ENCODE measurements around the gene PPP1R14B. TPM values are rescaled to one million over a fixed set of nuclear protein-coding genes. Genes with fewer than 3 reads are reported as not detected.

The PPP1R14B gene
- polyA plus RNA-seq, 6 donors from 2014 or later: 21.2 to 49.9 (median 40.3) TPM

DNA sequence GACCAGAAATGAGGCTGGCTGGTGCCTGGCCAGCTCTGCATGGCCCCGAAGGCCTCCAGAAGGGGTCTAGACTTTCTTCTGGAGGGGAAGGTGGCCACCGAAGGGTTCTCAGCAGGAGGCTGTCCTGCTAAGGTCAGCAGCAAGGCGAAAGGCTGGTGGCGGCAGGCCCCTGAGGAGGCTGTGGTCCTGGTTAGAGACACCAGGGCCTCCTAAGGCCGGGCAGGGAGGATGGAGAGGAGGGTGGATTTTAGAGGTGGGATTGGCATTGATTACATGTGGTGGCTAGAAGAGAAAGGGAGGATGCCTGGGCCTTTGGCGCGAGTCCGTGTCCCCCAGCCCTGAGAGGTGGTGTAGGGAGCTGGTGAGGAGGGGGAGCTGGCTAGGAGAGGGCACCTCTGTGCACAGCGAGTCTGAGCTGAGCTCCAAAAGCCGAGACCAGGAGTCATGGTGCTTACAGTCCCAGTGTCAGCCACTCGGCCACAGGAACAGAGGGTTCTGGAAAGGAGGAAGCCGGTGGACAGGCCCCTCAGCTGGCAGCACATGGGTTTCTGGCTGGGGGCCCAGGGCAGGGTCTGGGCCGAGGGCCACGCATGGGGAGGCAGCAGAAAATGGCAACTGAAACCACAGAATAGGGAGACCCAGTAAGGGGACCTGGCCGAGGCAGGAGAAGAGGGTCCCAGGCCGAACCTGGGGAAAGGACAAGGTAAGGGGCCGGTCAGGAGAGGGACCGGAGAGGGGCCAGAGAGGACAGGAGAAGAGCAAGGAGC lies 37.8 kb downstream of the PPP1R14B start:
- Mint-ChIP-seq H3K4me3 (peak overlapping the region; percentile 9 to 90 (median 69)), H3K9me3 (no peaks in the 10 kb centered on the region), H3K36me3 (peaks cover 5 to 21% of the 10 kb centered on the region in 2 donors), H3K27me3 (no peaks in the 10 kb centered on the region), H3K4me1 (peaks cover 48 to 83% (median 81%) of the 10 kb centered on the region in 3 donors), H3K27ac (peak overlapping the region; percentile 14 to 96 (median 88))
- no peak for DNase-seq
- no peak for ATAC-seq (ENCODE audit: low read depth in 2 of 2)

DNA sequence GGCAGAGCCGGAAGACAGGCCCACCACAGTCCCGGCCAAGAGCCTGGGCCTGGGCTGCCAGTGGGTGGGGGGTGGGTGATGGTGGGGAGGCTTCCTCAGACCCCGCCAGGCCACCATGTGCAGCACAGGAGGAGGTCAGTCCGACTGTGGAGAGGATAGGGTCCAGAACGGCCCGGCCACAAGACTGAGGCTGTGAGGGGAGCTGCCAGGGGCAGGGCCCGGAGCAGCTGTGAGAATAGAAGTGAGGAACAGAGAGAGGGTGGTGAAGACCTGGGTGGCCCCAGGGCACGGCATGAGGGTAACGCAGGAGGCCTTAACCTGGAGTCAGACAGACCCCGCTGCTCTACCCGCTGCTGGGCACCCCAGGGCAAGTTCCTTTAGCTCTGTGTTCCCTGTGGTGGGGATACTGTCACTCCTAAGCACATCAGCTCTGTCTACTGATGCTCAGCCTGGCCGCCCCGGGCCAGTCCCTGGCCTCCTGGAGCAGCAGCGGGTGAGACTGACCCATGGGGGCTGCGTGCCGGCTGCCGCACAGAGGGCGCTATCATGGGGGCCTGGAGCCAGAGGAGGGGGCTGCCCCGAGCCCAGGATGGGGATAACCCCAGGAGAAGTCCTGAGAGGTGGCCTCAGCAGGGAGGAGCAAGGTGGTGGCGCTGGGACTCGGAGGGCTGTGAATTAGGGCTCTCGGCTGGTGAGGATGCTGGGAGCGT lies 38.5 kb downstream of the PPP1R14B start:
- Mint-ChIP-seq H3K9me3 (no peaks in the 10 kb centered on the region), H3K36me3 (peaks cover 9 to 28% of the 10 kb centered on the region in 2 donors), H3K4me1 (peaks cover 44 to 81% (median 78%) of the 10 kb centered on the region in 3 donors), H3K27ac (peak overlapping the region; percentile 90 to 96 (median 92)), H3K4me3 (peak overlapping the region; percentile 90 to 96 (median 93)), H3K27me3 (no peaks in the 10 kb centered on the region)
- DNase-seq: no peak
- ATAC-seq (ENCODE audit: low read depth in 2 of 2): no peak

DNA sequence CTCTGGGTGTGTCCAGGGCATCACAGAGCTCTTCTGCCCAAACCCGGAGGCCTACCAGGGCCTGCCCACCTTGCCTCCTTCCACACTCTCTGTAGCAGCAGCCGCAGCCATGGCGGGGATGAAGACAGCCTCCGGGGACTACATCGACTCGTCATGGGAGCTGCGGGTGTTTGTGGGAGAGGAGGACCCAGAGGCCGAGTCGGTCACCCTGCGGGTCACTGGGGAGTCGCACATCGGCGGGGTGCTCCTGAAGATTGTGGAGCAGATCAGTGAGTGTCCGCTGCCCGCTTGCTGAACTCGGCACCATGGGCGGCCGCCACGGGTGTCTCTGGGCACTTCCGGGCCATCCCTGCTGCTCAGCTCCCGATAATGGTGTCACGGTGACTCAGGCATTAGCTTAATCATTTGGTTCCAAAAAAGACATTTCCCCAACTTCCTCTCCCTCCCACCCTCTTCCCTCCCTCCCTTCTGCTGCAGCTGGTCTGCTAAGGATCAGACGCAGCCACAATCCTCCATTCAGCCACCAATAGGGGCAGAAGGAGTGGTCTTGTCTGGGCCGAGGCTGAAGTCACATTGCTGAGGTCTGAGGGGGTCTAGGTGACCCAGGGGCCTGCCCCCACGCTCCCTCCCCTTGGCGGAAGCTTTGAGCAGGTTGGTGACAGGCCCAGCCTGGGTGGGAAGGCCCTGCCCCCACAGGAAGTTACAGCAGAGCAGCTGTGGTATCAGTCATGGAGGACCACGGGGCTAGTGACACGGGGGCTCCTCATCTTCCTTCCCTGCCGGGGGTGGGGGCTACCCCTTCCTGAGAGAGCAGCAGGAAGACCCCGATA lies 39.3 kb downstream of the PPP1R14B start:
- Mint-ChIP-seq H3K4me1 (peaks cover 41 to 74% (median 71%) of the 10 kb centered on the region in 3 donors), H3K36me3 (peaks cover 10 to 24% of the 10 kb centered on the region in 2 donors), H3K27me3 (no peaks in the 10 kb centered on the region), H3K27ac (peak overlapping the region; percentile 89 to 96 (median 92)), H3K4me3 (peak overlapping the region; percentile 90 to 96 (median 93)), H3K9me3 (no peaks in the 10 kb centered on the region)
- DNase-seq (peak; percentile 71), ATAC-seq (ENCODE audit: low read depth in 2 of 2) (peak; percentile 65 to 67)

DNA sequence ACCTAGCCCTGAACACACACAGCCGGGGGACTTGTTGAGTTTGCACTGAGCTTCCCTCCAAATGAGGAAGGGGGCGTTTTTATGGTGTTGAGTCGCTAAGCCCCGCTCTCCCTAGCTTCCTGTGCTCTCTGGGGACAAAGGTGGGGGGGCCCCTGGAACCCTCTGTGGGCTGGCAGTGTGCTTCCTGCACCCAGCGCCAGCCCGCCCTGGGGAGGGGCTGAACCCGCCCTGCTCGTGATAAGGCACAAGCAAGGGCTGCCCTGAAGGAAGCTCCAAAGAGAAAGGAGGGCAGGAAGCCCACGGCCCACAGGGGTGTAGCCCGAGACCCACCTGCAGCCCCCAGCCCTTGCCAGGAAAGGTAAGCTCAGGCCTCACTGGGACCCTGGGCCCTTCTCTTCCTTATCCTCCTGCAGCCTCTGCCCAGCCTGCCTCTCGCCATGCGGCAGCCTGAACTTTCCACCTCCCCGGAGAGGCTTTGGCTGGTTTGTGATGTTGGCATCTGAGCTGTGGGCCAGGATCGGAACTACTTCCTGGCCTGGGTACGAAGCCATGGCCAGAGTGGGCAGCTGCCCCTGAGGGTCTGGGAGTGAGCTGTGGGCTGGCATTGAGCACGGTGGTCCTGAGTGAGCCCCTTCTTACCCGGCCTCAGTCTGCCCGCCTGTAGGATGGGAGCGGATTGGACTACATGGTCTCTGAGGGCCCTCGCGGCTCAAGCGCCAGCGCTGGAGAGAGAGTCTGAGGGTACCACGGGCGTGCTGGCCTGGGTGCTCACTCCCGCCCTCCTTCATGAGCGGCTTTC lies 40.1 kb downstream of the PPP1R14B start, which contains the start of gene FERMT3:
TSS of gene FERMT3 (plus strand) at position 265 of the 799 bp plus-strand sequence. CDS start 644 bp downstream, outside the sequence.
- peak within 1 kb of the TSS; percentile 89 to 96 (median 92) for H3K27ac Mint-ChIP-seq
- H3K9me3 Mint-ChIP-seq: no peaks in the 10 kb centered on the region
- H3K4me3 Mint-ChIP-seq: peak within 1 kb of the TSS; percentile 90 to 96 (median 93)
- ATAC-seq (ENCODE audit: low read depth in 2 of 2) (peak; percentile 54 to 63), DNase-seq (peak; percentile 72)
- peaks cover 32 to 66% (median 63%) of the 10 kb centered on the region in 3 donors for H3K4me1 Mint-ChIP-seq
- peaks cover 14 to 16% of the 10 kb centered on the region in 2 donors for H3K36me3 Mint-ChIP-seq
- H3K27me3 Mint-ChIP-seq: no peaks in the 10 kb centered on the region

DNA sequence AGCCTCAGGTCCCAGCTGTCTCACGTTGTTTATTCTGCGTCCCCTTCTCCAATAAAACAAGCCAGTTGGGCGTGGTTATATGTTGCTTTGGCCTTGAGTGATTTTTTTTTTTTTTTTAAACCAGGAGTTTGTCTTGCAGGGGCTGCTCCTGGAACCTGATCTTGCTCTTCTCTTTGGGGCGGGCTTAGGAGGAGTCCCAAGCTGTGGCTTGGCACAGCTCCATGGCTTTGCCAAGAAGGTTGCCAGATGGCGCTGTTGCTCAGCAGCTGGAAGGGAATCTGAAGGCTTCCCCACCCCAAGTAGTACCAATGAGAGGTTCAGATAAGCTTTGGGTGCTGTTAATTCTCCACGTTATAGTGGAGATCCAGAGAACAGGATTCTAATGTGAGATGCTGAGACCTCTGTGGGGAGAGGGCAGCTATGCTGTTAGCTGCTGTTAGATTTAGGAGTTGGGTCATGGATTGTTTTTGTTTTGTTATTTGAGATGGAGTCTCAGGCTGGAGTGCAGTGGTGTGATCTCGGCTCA lies 42.2 kb downstream of the PPP1R14B start:
- peaks cover 31 to 54% (median 51%) of the 10 kb centered on the region in 3 donors for H3K4me1 Mint-ChIP-seq
- H3K36me3 Mint-ChIP-seq: peaks cover 18 to 23% of the 10 kb centered on the region in 2 donors
- no peaks in the 10 kb centered on the region for H3K27me3 Mint-ChIP-seq
- ATAC-seq (ENCODE audit: low read depth in 2 of 2) (peak; percentile 61 to 70), DNase-seq (peak; percentile 73)
- H3K27ac Mint-ChIP-seq: peak overlapping the region; percentile 60 to 97 (median 82)
- peak overlapping the region; percentile 55 to 86 (median 69) for H3K4me3 Mint-ChIP-seq
- H3K9me3 Mint-ChIP-seq: no peaks in the 10 kb centered on the region

DNA sequence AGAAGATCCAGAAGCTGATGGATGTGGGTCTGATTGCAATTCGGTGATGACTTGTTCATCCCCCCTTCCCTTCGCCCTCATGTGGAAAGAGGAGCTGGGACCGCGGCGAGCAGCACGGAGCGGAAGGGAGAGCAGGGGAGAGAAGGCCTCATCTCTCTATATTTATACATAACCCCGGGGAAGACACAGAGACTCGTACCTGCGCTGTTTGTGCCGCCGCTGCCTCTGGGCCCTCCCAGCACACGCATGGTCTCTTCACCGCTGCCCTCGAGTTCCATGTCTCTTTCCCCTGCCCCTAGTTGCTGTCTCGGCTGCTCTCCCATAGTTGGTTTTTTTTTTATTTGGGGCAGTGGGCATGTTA lies 42.7 kb downstream of the PPP1R14B start:
- H3K27me3 Mint-ChIP-seq: no peaks in the 10 kb centered on the region
- no peak for ATAC-seq (ENCODE audit: low read depth in 2 of 2)
- peak overlapping the region in 1 of 8 donors; percentile 16 for H3K4me3 Mint-ChIP-seq
- H3K27ac Mint-ChIP-seq: peak overlapping the region in 5 of 6 donors; percentile 47 to 97 (median 82)
- H3K4me1 Mint-ChIP-seq: peaks cover 29 to 50% (median 48%) of the 10 kb centered on the region in 3 donors
- no peak for DNase-seq
- peaks cover 18 to 23% of the 10 kb centered on the region in 2 donors for H3K36me3 Mint-ChIP-seq
- no peaks in the 10 kb centered on the region for H3K9me3 Mint-ChIP-seq

DNA sequence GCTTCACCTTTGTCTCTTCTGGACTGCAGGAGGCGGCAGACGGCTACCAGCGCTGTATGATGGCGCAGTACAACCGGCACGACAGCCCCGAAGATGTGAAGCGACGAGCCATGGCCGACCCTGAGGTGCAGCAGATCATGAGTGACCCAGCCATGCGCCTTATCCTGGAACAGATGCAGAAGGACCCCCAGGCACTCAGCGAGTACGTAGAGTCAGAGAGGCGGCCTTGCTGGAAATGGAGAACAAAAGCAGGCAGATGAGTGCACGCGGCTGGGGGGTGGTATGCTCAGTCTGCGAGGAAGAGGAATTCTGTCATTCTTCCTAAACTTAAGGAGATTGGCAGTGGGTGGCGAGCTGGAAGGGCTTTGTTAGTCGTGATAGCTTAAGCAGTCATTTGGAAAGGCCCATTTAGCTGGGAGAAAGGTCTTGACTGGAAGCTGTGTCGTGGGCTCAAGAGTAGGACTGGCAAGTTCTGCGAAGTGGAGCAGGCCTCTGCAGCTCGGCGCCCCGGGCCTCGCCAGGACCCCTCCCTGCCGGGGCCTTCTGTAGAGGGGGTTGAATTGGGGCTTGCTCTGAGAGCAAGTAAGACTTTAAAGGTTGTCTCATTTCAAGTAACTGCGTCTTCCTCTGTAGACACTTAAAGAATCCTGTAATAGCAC lies 43.2 kb downstream of the PPP1R14B start:
- peaks cover 18 to 23% of the 10 kb centered on the region in 2 donors for H3K36me3 Mint-ChIP-seq
- H3K4me3 Mint-ChIP-seq: peak overlapping the region in 2 of 8 donors; percentile 16 to 55

DNA sequence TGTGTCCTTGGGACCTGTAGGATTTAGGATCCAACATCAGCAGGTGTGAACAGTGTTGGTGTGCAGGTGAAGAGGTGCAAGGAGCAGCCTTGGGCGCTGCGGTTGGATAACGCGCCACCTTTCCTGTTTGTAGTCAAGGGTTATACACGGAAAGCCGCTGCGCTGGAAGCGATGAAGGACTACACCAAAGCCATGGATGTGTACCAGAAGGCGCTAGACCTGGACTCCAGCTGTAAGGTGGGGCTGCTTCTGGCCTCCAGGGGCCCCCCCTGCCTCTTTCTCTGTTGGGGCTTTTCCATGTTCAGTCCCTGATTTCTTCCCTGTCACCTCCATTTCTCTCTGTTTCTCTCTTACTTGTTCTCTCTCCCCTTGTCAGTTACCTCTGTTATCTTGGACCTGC lies 43.8 kb downstream of the PPP1R14B start:
- Mint-ChIP-seq H3K27me3 (no peaks in the 10 kb centered on the region), H3K9me3 (no peaks in the 10 kb centered on the region), H3K4me1 (peaks cover 18 to 39% (median 37%) of the 10 kb centered on the region in 3 donors), H3K4me3 (no peak overlapping the region), H3K36me3 (peaks cover 18 to 23% of the 10 kb centered on the region in 2 donors), H3K27ac (no peak overlapping the region)
- DNase-seq (no peak), ATAC-seq (ENCODE audit: low read depth in 2 of 2) (no peak)

More for the DNA sequence above, 43.2 kb downstream of the PPP1R14B start:
- Mint-ChIP-seq H3K4me1 (peaks cover 24 to 44% (median 43%) of the 10 kb centered on the region in 3 donors), H3K9me3 (no peaks in the 10 kb centered on the region), H3K27ac (peak overlapping the region in 2 of 6 donors; percentile 47 to 81), H3K27me3 (no peaks in the 10 kb centered on the region)
- ATAC-seq (ENCODE audit: low read depth in 2 of 2) (no peak), DNase-seq (no peak)

DNA sequence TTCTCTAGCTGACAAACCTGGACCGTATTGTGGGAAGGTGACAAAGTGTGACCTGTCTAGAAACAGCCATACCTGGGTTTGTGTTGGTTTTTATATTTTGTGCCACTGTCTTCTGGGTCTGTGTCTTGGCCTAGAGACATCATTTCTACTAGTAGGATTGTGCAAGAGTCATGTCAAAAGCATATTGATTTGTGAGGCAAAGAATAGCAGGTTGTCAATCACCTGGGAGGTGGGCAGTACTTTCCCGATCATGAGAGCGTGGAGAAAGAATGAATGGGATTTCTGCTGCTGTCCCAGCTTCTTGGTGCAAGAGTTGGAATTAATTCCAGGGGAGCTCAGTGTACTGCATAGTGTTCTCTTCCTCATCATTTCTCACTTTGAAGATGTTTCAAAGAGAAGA lies 45.2 kb downstream of the PPP1R14B start:
- peaks cover 17 to 26% (median 24%) of the 10 kb centered on the region in 3 donors for H3K4me1 Mint-ChIP-seq

DNA sequence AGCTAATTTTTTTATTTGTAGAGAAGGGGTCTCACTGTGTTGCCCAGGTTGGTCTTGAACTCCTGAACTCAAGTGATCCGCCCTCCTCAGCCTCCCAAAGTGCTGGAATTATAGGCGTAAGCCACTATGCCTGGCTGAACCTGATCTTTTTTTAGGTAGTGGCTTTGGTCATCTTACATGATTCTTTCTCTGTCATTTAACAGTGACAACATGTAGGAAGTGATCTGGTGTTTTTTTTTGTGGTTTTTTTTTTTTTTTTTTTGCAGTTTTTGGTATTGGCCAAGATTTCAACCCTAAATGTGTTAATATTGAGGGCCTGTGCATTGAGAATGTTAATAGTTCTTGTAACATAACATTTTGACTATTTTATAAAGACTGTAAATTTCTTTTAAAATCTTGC lies 48.2 kb downstream of the PPP1R14B start:
- H3K4me3 Mint-ChIP-seq: no peak overlapping the region
- no peaks in the 10 kb centered on the region for H3K27me3 Mint-ChIP-seq
- ATAC-seq (ENCODE audit: low read depth in 2 of 2): no peak
- peaks cover 0 to 10% (median 0%) of the 10 kb centered on the region in 3 donors for H3K4me1 Mint-ChIP-seq
- H3K9me3 Mint-ChIP-seq: no peaks in the 10 kb centered on the region
- peaks cover 27 to 32% of the 10 kb centered on the region in 2 donors for H3K36me3 Mint-ChIP-seq
- DNase-seq: no peak
- no peak overlapping the region for H3K27ac Mint-ChIP-seq

More for the DNA sequence above, 45.2 kb downstream of the PPP1R14B start:
- Mint-ChIP-seq H3K9me3 (no peaks in the 10 kb centered on the region), H3K36me3 (peaks cover 23 to 33% of the 10 kb centered on the region in 2 donors), H3K27ac (no peak overlapping the region), H3K27me3 (no peaks in the 10 kb centered on the region), H3K4me3 (no peak overlapping the region)
- DNase-seq (no peak), ATAC-seq (ENCODE audit: low read depth in 2 of 2) (no peak)

DNA sequence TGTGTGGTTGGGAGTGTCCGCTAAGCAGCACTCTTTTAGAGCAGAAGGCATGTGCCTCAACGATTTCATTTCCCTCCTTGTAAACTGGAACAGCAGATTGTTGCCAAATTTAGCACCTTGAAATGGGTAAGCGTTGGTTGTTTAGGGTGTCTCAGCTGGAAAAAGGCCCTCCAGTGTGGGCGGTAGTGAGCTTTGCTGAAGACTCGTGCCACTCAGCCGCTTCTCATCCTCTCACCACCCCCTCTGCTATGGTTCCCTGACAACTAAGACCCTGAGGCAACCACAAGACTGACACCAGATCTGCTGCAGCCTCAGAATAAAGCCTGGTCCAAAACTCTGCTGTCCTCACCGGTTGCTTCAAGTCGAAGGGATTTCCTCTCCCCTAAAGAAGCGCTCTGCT lies 50.1 kb downstream of the PPP1R14B start:
- H3K4me3 Mint-ChIP-seq: no peak overlapping the region
- H3K9me3 Mint-ChIP-seq: no peaks in the 10 kb centered on the region
- H3K4me1 Mint-ChIP-seq: peaks cover 6 to 12% (median 10%) of the 10 kb centered on the region in 3 donors
- H3K36me3 Mint-ChIP-seq: peaks cover 18 to 28% of the 10 kb centered on the region in 2 donors
- ATAC-seq (ENCODE audit: low read depth in 2 of 2): no peak
- H3K27me3 Mint-ChIP-seq: no peaks in the 10 kb centered on the region
- DNase-seq: no peak
- H3K27ac Mint-ChIP-seq: peak overlapping the region in 1 of 6 donors; percentile 43

Data from naive B cell (primary cell).